Activated naive CD8-positive, alpha-beta T cell treated with anti-CD3 and anti-CD28 coated beads, Interleukin-2, amount 50 U/mL, for 16 hours (primary cell): Measurements from ENCODE around the gene UBE3D.
"Not testable (repeated sequence)": the region's sequence is repeated elsewhere in the genome, so short reads cannot be mapped to it uniquely, and the experiment has no call there.

Source experiments
- DNase-seq: peaks from one replicate; pipeline ENCODE4 v3.0.0-alpha.2; 2020; ENCODE audit warnings: low read depth, low spot score

UBE3D gene

DNA sequence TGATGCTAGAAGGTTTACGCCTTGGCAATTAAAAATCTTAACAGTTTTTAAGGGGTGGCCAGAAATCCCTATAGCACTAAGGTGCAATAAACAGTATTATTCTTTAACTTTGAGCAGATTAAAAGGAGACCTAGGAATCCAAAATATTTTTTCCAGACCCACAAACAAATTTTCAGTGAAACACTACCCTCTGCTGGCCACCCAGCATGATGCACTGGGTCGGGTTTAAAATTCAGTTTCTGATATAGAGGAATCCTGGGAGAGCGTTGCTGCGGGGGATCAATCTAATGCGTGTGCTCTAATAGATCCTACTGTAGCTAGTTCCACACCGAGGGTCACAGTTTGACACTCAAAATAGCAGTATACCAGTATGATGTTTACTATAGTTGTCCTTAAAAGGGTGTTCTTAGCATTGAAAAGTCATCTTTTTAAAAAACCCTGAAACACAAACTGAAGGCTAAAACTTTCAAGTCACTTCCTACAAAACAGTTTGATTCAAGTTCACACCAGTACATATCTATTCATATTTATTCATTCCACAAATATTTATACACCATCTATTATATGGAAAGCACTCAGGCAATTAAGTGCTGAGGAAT lies 10.2 kb downstream of the UBE3D start:
- no peak for DNase-seq

DNA sequence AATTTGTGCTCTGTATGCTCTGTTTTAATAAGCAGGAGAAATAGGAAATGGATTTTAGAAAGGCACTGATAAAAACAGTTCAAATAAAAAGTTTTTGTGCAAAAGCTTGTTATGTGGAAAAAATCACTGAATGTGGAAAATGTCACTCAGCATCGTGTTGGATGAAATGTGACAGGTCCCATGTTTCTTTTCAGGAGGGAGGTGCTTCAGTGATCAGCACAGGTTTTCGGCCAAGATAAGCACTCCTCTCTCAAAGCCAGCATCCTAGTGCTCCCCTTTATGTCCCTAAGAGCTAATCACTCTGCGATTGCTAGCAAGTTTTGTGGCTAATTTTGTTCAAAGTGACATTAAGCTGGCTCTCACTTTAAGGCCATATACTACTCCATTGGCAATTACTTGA lies 12.0 kb downstream of the UBE3D start:
- DNase-seq = no peak

DNA sequence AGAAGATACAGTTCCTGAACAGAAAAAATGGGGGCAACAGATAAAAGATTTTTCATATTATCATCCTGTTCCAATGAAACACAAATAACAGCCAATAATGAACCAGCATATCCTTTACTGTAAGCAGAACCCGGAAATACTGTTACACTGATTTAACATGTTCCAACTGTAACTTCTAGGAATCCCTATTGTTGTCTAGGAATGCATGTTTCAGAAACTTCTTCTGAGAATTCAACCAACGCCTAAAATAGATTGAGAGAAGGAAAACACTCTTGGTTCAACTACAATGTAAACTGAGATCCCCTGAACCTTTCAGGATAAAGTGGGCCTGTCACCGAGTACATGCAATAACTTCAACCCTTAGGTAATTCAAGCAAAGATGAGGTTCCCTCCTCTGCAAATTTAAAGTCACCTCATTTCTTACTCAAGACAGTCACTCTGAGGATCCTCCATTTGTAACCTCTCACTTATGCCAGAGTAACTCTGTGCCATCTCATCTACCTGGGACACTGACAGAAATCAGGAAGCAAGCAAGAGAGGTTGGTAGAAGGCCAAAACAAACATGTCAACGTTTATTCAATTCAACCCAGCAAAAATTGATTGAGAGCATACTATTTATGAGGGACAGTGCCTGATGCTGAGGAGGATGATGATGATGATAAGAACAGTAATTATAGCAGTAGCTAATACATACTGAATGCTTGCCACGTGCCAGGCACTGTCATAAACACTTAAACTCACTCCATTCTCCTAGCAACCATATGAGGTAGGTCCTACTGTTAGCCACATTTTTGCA lies 14.1 kb downstream of the UBE3D start:
- no peak for DNase-seq

DNA sequence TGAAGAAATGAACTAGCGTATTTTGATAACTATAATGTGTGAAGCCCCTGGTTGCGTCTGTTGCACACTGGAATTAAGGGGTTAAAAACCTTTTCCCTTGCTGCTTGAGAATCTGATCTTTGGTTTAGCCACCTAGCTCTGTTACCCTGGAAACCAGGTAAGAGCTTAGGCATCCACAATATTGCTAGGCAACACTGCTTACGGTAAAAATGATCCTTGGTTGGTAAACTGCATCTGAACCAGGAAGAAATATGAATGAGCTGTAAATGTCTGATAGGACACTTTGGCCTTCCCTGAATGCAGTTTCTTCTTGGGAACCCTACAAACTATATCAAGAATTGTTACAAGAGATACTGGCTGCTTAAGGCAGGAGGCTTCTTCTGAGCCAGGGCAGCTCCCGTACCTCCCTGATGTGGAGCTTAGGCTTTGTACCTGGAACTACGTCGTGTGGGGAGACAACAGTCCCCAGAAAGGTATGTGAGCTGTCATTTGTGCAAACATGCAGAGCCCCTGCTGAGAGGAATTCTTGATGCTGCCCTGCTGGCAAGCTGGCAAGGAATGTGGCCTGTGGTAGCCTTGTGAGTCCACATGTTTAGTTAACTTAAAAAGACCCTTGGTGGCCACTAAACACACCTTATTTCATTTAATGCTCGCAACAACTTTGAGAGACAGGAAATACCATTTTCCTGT lies 18.4 kb downstream of the UBE3D start:
- no peak for DNase-seq

DNA sequence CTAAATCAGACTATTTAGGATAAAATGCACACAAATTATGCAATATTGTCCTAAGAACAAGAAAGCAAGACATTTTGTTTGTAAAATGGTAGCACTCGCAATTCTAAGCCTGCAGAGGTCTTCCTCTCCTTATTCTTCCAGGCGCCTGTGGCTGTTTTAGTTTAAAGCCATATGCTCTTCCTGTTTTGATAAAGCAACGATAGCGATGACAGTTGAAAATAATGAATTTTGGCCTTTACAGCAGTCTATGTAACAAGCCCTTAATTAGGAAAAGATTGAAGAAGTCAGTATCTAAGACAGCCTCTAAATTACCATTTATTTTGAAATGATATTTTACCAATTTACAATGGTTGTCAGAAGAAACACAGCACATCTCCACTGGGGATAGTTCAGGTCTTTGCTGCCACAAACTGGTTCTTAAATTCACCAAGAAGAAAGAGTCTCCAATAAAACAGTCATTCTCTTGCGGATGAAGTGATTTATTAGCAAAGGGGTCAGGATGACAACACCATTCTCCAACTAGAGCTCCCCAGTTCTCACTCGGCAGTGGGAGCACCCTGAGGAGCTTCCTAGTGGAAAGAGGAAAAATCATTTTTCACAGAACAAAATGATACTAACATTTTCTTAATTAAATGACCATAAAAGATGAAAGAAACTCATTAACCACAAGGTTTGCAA lies 21.4 kb downstream of the UBE3D start:
- DNase-seq = no peak

DNA sequence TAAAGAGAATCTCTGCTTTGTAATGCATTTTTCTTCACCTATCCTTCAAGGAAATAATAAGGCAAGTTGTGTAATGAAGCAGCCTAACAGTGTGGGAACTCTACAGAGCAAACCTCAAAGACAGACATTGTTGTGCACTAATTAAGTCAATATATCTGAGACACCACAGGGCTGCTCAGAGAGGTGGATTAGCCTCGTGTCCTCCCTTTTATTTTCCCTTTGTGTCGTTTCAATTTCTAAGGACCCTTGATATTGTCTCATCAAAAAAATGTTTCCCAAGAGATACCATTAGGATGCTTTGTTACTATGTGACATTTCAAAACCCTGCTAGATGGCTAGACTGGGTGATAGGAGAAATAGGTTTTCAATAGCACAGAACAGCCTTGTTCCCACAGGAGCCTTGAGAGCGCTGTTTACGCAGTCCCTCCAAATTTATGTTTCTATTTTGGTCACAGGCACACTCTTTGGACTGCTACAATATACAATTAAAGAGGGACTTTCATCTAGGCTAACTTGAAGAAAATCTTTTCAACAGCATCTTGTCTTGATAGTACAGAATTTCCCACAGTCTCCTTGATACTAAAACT lies 23.1 kb downstream of the UBE3D start:
- DNase-seq = no peak

DNA sequence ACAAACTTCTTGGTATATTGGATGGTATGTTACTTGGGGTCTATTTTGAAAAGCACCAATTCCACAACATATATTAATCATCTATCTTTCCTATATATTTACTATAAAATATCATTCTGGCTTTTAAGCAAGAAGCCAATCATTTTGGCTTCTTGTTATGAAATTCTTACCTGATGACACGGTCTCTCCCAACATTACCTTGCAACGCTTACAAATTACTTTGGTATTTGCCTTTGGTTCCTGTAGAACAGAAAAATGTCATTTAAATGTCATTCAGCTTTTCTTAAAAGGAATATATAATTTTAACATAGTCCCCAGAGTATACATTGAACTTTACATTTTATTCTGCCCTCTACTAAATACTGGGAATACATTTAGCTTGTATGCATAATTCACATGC lies 27.4 kb downstream of the UBE3D start:
- DNase-seq = no peak

DNA sequence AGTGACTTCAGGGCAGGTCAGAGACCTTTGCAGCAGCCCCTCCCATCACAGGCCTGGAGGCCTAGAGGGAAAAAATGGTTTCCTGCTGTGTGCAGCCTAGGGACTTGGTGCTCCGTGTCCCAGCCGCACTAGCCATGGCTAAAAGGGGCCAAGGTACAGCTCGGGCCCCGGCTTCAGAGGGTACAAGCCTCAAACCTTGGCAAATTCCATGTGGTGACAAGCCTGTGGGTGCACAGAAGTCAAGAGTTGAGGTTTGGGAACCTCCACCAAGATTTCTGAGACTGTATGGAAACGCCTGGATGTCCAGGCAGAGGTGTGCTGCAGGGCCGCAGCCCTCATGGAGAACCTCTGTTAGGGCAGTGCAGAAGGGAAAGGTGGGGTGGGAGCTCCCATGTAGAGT lies 34.0 kb downstream of the UBE3D start:
- DNase-seq = no peak

DNA sequence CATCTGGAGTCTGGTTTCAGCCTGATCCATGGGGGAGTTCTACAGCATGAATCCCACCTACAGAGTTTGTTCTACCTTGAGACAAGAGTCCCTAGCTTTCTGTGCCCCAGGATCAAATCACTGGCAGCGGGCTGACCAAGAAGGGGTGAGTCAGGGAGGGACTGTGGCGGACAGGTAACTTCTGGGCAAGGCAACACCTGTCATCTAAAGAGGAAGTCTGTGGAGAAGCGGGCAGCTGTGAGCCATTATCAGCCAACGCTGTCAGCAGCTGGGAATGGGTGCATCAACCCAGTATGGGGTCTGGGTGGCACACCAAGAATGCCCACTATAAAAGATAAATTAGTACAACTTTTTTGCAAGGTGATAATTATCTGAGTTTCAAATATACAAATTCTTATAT lies 45.9 kb downstream of the UBE3D start:
- DNase-seq = no peak

DNA sequence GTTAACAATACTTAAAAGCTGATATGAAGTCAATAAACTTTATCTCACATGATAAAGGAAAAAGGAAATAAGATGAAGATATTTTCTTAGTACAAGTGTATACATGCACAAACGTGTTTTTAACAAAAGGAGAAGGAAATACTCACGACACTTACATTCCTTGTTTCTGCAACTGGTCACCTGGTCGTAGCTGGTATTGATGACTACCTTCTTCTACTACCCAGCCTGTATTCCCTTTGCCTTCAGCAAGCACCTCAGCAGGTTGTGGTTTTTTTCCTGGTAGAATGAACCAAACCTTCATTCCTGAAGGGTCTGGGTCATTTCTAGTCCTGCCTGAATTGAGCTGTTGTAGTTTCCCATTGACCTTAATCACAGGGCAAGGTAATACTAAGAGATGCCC lies 54.5 kb downstream of the UBE3D start:
- not testable (repeated sequence) for DNase-seq

DNA sequence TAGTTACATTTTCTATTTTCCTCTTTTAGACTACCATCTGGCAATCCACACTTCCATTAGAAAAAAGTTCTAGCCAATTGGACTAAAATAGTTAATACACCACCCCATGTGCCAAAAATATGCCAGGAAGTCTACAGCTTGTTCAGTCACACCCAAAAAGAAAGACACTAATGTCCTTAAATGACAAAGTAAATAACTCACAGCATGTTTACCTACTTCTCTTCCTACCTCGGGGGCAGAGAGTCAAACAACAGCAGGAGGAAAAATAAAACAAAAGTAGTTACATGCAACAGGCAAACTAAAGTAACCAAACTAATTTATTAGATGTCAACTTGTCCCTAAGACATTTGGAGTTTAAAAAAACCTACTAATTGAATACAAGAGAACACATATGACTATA lies 57.0 kb downstream of the UBE3D start:
- DNase-seq = no peak

DNA sequence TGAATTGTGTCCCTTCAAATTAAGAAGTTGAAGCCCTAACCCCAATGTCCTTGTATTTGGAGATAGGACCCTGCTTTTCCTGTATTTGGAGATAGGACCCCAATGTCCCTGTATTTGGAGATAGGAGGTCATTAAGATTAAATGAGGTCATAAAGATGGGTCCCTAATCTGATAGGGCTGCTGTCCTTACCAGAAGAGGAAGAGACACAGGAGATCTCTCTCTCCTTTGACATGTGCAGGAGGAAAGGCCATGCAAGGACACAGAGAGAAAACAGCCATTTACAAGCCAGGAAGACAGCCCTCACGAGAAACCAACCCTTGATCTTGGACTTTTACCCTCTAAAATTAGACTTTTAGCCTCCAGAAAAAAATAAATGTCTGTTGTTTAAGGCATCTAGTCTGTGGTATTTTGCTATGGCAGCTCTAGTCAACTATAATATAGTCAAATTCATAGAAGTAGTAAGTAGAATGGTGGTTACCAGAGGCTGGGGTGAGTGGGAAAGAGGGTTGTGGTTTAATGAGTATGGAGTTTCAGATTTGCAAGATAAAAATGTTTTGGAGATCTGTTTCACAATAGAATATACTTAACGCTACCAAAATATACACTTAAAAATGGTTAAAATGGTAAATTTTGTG lies 59.3 kb downstream of the UBE3D start:
- DNase-seq = no peak

DNA sequence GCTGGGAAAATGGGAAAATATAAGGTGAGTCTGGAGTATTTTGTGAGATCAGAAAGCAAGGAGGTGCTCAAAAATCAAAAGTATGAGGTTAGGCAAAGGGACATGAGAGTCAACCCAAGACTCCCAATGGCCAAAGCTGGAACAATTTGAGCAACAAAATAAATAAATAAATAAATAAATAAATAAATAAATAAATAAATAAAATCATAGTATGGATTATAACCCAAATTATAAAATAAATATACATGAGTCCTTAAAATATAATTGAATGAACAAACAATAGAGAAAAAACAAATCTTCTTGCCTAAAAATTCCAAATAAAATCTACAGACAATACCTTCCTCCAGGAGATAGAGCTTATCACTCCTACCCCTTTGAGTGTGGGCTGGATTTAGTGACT lies 69.5 kb downstream of the UBE3D start:
- DNase-seq = no peak

DNA sequence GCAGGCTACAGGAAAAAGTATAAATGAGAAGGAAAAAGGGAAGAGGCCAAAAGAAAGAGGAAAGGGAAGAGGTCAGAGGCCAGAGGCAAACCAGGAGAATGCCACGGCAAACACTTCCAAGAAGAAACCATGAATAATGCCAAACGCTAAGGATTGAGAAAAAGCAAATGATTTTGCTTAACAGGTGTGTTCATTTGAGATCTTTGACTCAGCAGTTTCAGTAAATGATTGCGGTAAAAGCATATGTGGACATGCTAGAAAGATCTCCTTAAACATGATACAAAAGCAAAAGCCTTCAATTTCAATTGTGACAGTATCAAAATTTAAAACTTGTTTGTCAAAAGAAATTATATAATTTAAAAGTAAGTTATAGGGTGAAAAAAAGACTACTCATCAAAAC lies 70.6 kb downstream of the UBE3D start:
- no peak for DNase-seq

DNA sequence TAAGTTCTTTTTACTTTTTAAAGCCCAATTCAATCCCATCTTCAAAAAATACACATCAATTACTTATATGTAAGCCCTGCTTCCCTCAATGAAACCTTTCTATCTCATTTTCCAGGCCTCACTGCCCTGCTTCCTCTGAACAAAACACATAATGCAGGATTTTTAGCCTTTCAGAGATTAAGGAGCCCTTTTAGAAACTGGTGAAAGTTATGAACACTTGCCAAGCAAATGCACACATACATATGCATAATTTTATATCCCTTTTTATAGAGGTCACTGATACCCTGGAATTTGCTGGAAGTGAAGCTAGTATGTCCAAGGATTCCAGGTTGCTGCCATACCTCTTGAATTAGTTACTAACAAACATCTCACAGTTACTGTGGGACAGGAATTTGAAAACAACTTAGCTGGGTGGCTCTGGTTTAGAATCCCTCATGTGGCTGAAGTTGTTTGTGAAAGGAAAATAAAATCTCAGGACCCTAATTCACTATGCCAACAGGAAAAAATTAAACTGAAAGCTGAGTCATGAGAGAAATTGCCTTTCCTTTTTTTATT lies 75.8 kb downstream of the UBE3D start:
- DNase-seq = no peak

DNA sequence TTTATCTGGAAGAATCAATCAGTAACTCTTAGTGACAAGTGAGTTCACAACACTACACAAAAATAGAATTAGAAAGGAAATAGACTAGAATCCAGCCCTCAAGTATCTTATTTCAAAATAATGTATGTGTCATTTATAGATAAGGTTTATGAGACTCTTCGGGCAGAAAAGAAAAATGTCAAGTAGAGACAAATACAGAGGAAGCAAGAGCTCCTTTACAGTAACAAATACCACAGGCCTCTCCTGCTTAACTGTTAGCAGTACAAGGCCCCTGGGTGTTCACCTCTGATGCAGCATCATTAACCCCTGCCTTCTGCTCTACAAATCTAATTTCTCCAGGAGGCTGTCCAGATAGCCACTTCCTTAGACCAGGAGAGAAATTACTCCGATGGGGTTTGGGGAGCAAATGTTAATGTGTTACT lies 76.7 kb downstream of the UBE3D start:
- DNase-seq = no peak

DNA sequence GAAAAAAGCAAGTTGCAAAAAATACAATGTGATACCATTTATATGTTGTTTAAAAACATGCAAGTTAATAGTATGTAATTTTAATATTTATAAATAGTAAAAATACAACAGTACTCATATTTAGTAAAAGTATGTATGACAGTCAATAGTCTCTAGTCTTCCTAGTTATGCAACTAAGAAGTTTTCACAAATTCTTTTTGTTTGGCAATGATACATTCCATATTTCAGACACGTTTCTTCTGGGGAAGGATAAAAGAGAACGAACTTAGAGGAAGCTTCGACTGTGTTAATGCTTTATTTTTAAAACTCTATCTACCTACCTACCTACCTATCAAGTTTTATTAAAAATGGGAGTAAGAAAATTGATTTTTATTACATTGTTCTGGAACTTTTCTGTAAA lies 77.7 kb downstream of the UBE3D start:
- no peak for DNase-seq

DNA sequence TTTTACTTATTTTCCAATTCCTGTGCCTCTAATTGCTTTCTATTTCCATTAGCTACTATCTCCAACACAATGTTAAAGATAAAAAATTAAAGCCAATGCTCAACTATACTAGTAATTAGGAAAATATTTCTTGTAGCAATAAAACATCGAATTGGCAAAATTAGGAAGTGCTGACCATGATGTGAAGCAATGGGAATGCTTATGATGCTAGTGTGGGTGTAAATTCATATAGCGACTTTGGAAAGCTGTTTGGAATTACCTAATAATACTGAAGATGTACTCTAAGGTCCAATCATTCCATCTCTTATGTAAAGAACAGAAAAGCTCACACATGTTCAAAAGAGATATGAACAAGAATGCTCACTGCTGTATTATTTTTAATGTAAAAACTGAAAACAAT lies 78.2 kb downstream of the UBE3D start:
- no peak for DNase-seq

DNA sequence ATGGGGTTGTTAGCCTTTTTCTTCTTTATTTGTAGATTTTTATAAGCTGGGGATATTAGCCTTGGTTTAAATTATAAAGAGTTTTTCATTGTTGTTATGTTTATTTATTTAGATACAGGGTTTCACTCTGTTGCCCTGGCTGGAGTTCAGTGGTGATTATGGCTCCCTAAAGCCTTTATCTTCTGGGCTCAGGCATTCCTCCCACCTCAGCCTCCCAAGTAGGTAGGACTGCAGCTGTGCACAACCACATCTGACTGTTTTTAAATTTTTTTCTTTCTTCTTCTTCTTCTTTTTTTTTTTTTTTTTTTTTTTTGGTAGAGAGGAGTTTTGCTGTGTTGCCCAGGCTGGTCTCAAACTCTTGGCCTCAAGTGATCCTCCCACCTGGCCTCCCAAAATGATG lies 80.9 kb downstream of the UBE3D start:
- no peak for DNase-seq

DNA sequence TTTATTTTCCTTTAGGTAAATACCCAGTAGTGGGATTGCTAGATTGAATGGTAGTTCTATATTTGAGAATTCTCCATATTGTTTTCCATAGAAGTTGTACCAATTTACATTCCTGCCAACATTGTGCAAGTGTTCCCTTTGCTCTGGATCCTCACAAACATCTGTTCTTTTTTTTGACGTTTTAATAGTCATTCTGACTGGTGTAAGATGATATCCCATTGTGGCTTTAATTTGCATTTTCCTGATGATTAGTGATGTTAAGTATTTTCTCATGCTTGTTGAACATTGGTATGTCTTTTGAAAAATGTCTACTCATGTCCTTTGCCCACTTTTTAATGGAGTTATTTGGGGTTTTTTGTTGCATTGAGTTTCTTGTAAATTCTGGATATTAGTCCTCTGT lies 85.6 kb downstream of the UBE3D start:
- no peak for DNase-seq

DNA sequence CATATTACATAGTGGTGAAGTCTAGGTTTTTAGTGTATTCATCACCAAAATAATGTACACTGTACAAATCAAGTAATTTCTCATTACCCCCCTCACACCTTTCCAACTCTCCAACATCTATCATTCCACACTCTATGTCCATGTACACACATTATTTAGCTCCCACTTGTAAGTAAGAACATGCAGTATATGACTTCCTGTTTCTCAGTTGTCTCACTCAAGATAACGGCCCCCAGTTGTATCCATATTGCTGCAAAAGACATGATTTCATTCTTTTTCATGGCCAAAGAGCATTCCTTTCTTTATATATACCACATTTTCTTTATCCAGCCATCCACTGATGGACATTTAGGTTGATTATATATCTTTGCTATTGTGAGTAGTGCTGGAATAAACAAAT lies 86.0 kb downstream of the UBE3D start:
- no peak for DNase-seq
